GM12891 (cell line): ENCODE data around the gene KRT10. TPM values are rescaled to one million over a fixed set of nuclear protein-coding genes. Genes with fewer than 3 reads are reported as not detected.
"Not testable (repeated sequence)": the region's sequence is repeated elsewhere in the genome, so short reads cannot be mapped to it uniquely, and the experiment has no call there.

Experiments
- DNase-seq: peaks from one replicate; pipeline ENCODE4 v3.0.0; 2011; ENCODE audit warnings: low spot score; ENCODE audit not compliant: insufficient read length
- FAIRE-seq: peaks from 2 replicates; lab custom pipeline; 2011; peaks lifted over from hg19 to GRCh38; lab: Jason Lieb, UNC
- PAX5 ChIP-seq: IDR thresholded peaks from 2 replicates; pipeline ENCODE4 v1.6.1; 2011; ENCODE audit warnings: low read length, moderate library complexity, mild to moderate bottlenecking; ENCODE audit not compliant: insufficient read depth, severe bottlenecking
- POLR2A ChIP-seq: IDR thresholded peaks from 2 replicates; pipeline ENCODE4 v1.6.1; 2011; ENCODE audit warnings: low read depth, low read length, control low read depth
- POLR2AphosphoS5 ChIP-seq: IDR thresholded peaks from 2 replicates; pipeline ENCODE4 v1.6.1; 2011; ENCODE audit warnings: low read depth, low read length, control low read depth
- POU2F2 ChIP-seq: IDR thresholded peaks from 2 replicates; pipeline ENCODE4 v1.6.1; 2011; ENCODE audit warnings: low read depth, mild to moderate bottlenecking, control low read depth, low read length, moderate library complexity
- SPI1 ChIP-seq: IDR thresholded peaks from 2 replicates; pipeline ENCODE4 v1.6.1; 2011; ENCODE audit warnings: low read depth, low read length, control low read depth
- TAF1 ChIP-seq: IDR thresholded peaks from 2 replicates; pipeline ENCODE4 v1.6.1; 2011; ENCODE audit warnings: low read depth, low read length, control low read depth
- polyA plus RNA-seq: library from polyadenylated mRNA; unstranded; fragments of >200 nt; gene quantifications from one replicate; pipeline ENCODE4 v1.2.1, GENCODE V29; 2012; ENCODE audit warnings: low read depth, missing spikeins, inconsistent platforms; ENCODE audit not compliant: missing spikeins

Gene KRT10
- polyA plus RNA-seq = 20.6 TPM

DNA sequence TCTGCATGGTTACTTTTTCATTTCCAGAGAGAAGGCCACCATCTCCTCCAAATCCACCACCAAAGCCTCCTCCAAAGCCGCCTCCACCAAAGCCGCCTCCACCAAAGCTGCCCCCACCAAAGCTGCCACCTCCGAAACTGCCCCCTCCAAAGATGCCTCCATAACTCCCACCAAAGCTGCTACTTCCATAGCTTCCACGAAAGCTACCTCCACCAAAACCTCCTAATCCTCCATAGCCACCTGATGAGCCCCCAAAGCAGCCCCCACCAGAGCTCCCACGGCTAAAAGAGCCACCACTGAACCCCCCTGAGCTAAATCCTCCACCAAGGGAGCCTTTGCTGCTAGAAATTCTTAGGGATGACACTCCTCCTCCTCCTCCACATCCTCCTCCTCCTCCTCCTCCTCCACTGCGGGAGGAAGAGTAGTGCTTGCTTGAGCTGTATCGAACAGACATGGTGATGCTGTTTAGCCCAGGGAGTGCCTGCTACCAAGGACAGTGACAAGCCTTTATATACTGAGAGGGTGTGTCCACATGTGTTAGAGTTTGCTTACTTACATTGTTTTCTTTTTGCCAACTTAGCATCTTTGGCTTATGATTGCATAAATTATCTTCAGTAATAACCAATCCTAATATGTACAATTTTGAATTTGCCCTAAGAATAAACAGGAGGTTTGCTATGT is at the start of gene KRT10:
Gene KRT10, minus strand, starts transcription at position 483 of the 681 bp plus-strand sequence. Its CDS starts 29 bp downstream, at position 454.
- DNase-seq = no peak
- TF ChIP-seq PAX5 = no peak
- no peak for TF ChIP-seq POU2F2
- TF ChIP-seq POLR2AphosphoS5 = no peak
- TF ChIP-seq POLR2A = no peak
- TF ChIP-seq TAF1 = no peak
- no peak for TF ChIP-seq SPI1

DNA sequence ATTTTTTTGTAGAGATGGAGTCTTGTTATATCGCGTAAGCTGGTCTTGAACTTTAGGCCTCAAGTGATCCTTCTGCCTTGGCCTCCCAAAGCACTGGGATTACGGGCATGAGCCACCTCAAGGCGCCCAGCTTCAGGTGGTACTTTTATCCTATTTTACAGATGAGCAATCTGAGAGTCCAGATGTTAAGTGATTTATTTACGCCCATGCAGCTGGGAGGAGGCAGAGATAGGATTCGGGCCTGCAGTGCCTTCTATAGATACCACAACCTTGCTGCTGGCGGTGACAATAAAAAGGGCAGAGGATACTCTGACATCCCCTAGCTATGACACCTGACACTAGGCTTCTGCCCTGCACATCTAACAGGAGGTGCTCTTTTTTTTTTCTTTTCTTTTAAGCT is 48.9 kb upstream of the KRT10 start:
- FAIRE-seq (no peak), DNase-seq (no peak)
- TF ChIP-seq SPI1 = no peak
- TF ChIP-seq PAX5 = no peak

More for the DNA sequence above, at the start of gene KRT10:
- no peak for FAIRE-seq

DNA sequence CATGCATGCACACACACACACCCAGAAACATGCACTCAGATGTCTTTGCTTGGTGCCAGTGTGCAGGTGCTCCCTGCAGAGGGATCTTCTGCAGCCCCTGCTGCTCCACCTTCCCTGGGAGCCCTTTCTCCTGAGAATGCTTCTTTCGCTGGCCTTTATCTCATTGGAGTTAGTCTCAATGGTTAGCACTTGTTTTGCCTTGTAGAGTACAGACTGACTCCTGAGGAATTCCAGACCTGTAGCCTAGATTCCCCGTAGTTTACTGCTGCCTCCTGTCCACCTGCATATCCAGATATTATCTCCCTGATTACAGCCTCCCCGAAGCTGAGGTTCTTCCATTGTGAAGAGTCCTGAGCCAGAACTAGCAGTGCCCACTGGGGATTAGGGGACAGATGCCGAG is 47.7 kb upstream of the KRT10 start:
- FAIRE-seq (no peak), DNase-seq (no peak)
- no peak for TF ChIP-seq SPI1
- TF ChIP-seq PAX5 = no peak
- TF ChIP-seq TAF1 = no peak
- TF ChIP-seq POU2F2 = no peak
- no peak for TF ChIP-seq POLR2AphosphoS5
- TF ChIP-seq POLR2A = no peak

DNA sequence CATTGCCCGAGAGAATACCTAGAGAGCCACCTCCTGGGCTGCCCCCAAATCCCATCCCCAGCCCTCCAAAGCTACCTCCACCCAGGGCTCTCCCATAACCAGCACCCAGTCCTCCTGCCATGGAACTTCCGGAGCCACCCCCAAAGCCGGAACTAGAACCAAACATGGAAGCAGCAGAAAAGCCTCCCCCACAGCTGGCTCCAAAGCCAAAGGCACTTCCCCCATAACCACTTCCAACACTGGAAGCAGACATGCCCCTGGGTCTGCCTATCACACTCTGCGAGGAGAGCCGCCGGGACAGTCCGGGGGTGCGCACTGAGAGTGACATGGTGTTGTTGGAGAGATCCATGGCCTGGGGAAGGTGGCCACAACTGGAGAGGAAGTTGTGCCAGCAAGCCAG is 44.4 kb upstream of the KRT10 start, which contains the start of gene KRT12:
Gene KRT12, minus strand, starts transcription at position 386 of the 400 bp plus-strand sequence. Its CDS starts 37 bp downstream, at position 349.
- FAIRE-seq = no peak
- TF ChIP-seq POLR2AphosphoS5 = no peak
- TF ChIP-seq POLR2A = no peak
- TF ChIP-seq PAX5 = no peak
- no peak for TF ChIP-seq POU2F2
- TF ChIP-seq TAF1 = no peak
- no peak for TF ChIP-seq SPI1
- DNase-seq = no peak

DNA sequence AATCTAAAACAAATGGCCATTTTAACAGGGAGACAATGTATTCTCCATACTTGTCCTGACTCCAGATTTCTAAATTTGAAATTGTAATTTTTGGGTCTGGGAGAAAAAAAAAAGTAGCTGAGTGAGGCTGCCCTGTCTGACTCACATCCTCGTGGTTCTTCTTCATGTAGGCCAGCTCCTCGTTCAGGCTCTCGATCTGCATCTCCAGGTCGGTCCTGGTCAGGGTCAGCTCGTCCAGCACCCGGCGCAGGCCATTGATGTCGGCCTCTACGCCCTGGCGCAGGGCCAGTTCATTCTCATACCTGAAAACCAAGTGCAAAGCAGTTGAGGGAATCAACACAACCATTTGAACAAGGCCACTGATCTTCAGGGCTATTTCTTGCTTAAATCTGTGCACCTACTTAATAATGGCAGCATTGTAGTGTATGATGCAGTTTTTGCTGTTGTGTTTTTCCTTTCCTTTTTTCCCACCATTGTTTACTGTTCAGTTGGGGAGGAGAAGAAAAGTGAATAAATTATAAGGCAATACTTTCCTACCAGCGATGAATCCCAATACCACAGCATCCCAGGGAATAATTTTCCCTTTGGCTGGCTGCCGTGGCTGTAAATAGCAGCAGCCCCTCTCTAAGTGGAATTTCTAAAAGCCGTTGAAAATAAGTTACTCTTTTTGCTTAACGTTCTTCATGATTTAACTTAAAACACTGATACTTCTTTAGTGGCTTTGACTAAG is 42.4 kb upstream of the KRT10 start:
- TF ChIP-seq POLR2A (no peak), POLR2AphosphoS5 (no peak), TAF1 (no peak), PAX5 (no peak), POU2F2 (no peak), SPI1 (no peak)
- FAIRE-seq = no peak

DNA sequence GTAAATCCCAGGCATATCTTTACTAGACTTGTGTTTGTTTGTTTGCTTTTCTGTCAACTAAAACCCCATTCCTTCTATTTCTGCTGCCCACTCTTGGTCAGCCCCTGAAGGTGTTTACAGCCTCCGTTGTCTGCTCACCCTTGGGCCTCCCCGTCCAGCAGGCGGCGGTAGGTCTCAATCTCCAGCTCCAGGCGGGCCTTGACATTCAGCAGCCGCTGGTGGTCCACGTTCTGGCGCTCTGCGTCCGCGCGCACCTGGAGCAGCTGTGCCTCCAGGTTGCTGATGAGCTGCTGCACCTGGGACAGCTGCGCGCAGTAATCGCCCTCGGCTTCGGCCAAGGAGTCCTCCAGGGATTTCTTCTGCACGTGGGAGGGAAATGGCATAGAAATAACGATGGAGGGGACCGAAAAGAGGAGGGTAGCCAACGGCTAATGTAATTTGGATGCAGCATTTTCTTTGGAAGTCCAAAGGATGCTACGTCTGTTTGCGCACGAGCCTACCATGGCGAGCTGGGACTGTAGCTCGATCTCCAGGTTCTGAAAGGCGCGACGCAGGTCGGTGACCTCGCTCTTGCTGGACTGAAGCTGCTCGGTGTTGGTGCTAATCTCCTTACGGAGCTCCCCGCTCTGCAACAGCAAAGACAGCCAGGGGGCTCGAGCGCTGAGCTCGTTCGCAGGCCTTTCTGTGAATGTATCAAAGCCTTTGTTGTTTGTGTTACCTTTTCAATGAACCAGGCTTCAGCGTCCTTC is 40.7 kb upstream of the KRT10 start:
- FAIRE-seq = no peak
- TF ChIP-seq POU2F2 = no peak
- DNase-seq = peak; percentile 5

More for the DNA sequence above, 42.4 kb upstream of the KRT10 start:
- DNase-seq = no peak

DNA sequence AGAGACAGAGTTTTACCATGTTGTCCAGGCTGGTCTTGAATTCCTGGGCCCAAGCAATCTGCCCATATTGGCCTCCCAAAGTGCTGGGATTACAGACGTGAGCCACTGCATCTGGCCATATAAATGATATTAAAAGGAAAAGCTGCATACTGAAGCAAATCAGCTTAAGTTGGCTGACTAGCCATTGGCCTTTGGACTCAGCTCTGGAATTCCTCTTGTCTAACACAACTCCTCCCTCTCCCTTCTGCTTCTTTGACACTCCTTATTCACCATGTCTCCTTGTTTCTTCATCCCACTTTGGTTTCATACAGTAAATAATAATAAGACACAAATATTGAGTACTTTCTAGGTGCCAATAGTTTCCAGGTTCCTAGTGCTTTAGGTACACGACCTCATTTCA is 37.1 kb upstream of the KRT10 start:
- no peak for TF ChIP-seq POLR2AphosphoS5
- no peak for TF ChIP-seq POLR2A
- TF ChIP-seq POU2F2 = no peak
- no peak for TF ChIP-seq PAX5
- TF ChIP-seq SPI1 = no peak
- no peak for TF ChIP-seq TAF1
- DNase-seq (no peak), FAIRE-seq (no peak)

DNA sequence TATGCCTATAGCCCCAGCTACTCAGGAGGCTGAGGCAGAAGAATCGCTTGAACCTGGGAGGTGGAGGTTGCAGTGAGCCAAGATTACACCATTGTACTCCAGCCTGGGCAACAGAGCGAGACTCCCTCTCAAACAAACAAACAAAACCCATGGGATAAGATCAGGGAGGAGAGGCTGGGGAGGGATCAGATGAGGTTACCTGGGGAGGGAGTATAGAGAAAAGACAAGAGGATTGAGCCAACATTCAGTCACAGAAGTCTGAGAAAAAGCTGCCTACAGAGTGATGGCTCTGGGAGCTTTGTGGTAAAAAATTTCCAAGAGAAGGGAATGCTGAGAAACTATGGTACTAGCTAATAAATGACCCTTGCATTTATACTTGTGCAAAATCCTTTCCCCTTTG is 36.3 kb upstream of the KRT10 start:
- not testable (repeated sequence) for DNase-seq, FAIRE-seq

DNA sequence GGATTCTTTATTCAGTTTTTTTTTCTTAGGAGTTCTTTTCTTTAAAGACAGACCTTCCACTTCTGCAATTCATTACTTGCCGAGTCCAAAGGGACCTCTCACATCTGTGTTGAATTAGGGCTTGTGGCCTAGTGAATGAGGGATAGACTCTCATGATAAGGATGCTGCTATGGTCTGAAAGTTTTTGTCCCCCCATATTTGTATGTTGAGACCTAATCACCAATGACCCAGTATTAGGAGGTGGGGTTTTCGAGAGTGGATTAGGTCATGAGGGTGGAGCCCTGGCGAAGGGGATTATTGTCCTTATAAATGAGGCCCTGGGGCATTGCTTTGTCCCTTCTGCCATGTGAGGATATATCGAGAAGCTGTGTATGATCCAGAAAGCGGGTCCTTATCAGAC is 35.1 kb upstream of the KRT10 start:
- no peak for DNase-seq
- no peak for FAIRE-seq
- no peak for TF ChIP-seq PAX5
- TF ChIP-seq SPI1 = no peak
- no peak for TF ChIP-seq TAF1
- no peak for TF ChIP-seq POU2F2
- TF ChIP-seq POLR2A = no peak
- no peak for TF ChIP-seq POLR2AphosphoS5
